ENCODE data around the gene TIE1.

Gene TIE1

GRCh38 chr1:43311521-43311920, 10.7 kb downstream of the TIE1 start:
- DNase-seq (ENCODE audit: low read depth in 2 of 2, low spot score in 1 of 2) = no peak

GRCh38 chr1:43312212-43312623, 11.4 kb downstream of the TIE1 start:
- DNase-seq (ENCODE audit: low read depth in 2 of 2, low spot score in 1 of 2) = no peak

GRCh38 chr1:43312663-43313515, 12.1 kb downstream of the TIE1 start:
- DNase-seq (ENCODE audit: low read depth in 2 of 2, low spot score in 1 of 2) = no peak

- no peak for DNase-seq (ENCODE audit: low read depth in 2 of 2, low spot score in 1 of 2)
Observed at GRCh38 chr1:43313771-43314170, 13.0 kb downstream of the TIE1 start.

GRCh38 chr1:43314233-43314632, 13.5 kb downstream of the TIE1 start:
- no peak for DNase-seq (ENCODE audit: low read depth in 2 of 2, low spot score in 1 of 2)

- no peak for DNase-seq (ENCODE audit: low read depth in 2 of 2, low spot score in 1 of 2)
Observed at GRCh38 chr1:43315481-43315880, 14.7 kb downstream of the TIE1 start.

- no peak for DNase-seq (ENCODE audit: low read depth in 2 of 2, low spot score in 1 of 2)
Observed at GRCh38 chr1:43315963-43316737, 15.4 kb downstream of the TIE1 start.

- DNase-seq (ENCODE audit: low read depth in 2 of 2, low spot score in 1 of 2) = no peak
Observed at GRCh38 chr1:43316738-43317520, 16.1 kb downstream of the TIE1 start.

- no peak for DNase-seq (ENCODE audit: low read depth in 2 of 2, low spot score in 1 of 2)
Observed at GRCh38 chr1:43317817-43318471, 17.2 kb downstream of the TIE1 start.

- DNase-seq (ENCODE audit: low read depth in 2 of 2, low spot score in 1 of 2) = no peak
Observed at GRCh38 chr1:43318831-43319230, 18.0 kb downstream of the TIE1 start.

GRCh38 chr1:43319288-43319687, 18.5 kb downstream of the TIE1 start:
- no peak for DNase-seq (ENCODE audit: low read depth in 2 of 2, low spot score in 1 of 2)

- no peak for DNase-seq (ENCODE audit: low read depth in 2 of 2, low spot score in 1 of 2)
Observed at GRCh38 chr1:43319766-43320165, 19.0 kb downstream of the TIE1 start.

GRCh38 chr1:43321331-43321891, 20.6 kb downstream of the TIE1 start:
- DNase-seq (ENCODE audit: low read depth in 2 of 2, low spot score in 1 of 2) = no peak

GRCh38 chr1:43322506-43322905, 21.7 kb downstream of the TIE1 start:
- no peak for DNase-seq (ENCODE audit: low read depth in 2 of 2, low spot score in 1 of 2)

GRCh38 chr1:43324810-43325209, 24.0 kb downstream of the TIE1 start:
- DNase-seq (ENCODE audit: low read depth in 2 of 2, low spot score in 1 of 2) = no peak

GRCh38 chr1:43325381-43325780, 24.6 kb downstream of the TIE1 start:
- DNase-seq (ENCODE audit: low read depth in 2 of 2, low spot score in 1 of 2) = no peak

GRCh38 chr1:43327549-43328292, 26.9 kb downstream of the TIE1 start:
- DNase-seq (ENCODE audit: low read depth in 2 of 2, low spot score in 1 of 2) = no peak

GRCh38 chr1:43329995-43330751, 29.4 kb downstream of the TIE1 start:
- DNase-seq (ENCODE audit: low read depth in 2 of 2, low spot score in 1 of 2) = no peak

- no peak for DNase-seq (ENCODE audit: low read depth in 2 of 2, low spot score in 1 of 2)
Observed at GRCh38 chr1:43331688-43332087, 30.9 kb downstream of the TIE1 start.

All from stimulated activated CD8-positive, alpha-beta memory T cell treated with anti-CD3 and anti-CD28 coated beads, Interleukin-4, amount 100 ng/mL, for 1 hour (primary cell).